NCI-H446 (cell line): ENCODE results near the gene ARHGDIA.
A peak's percentile ranks its signal among the peaks of the same experiment; 100 is the strongest.
"Not testable (repeated sequence)": the region's sequence is repeated elsewhere in the genome, so short reads cannot be mapped to it uniquely, and the experiment has no call there.

ENCODE experiments used
- DNase-seq, 2 experiments: peaks; one replicate each; lab custom pipeline; 2025; lab: John Stamatoyannopoulos, UW

Gene ARHGDIA

GRCh38 chr17:81843713-81844326 lies 27.3 kb downstream of the ARHGDIA start:
- no peak for DNase-seq

- no peak for DNase-seq
Observed at GRCh38 chr17:81842725-81843504, 28.2 kb downstream of the ARHGDIA start.

GRCh38 chr17:81842378-81842724 lies 28.8 kb downstream of the ARHGDIA start:
- no peak for DNase-seq

- DNase-seq = no peak
Observed at GRCh38 chr17:81841866-81842265, 29.3 kb downstream of the ARHGDIA start.

GRCh38 chr17:81840826-81841778 lies 30.0 kb downstream of the ARHGDIA start:
- DNase-seq = no peak

GRCh38 chr17:81840059-81840458 lies 31.1 kb downstream of the ARHGDIA start:
- not testable (repeated sequence) for DNase-seq

- no peak for DNase-seq
Observed at GRCh38 chr17:81839301-81839700, 31.8 kb downstream of the ARHGDIA start.

- no peak for DNase-seq
Observed at GRCh38 chr17:81838753-81839255, 32.3 kb downstream of the ARHGDIA start.

GRCh38 chr17:81837641-81838040 lies 33.5 kb downstream of the ARHGDIA start:
- no peak for DNase-seq

- DNase-seq = no peak
Observed at GRCh38 chr17:81834831-81835267, 36.3 kb downstream of the ARHGDIA start, which contains the start of gene PPP1R27. Gene PPP1R27 (minus strand): TSS chr17:81835050. CDS start chr17:81834953, 97 bp downstream.

GRCh38 chr17:81833921-81834830 lies 37.0 kb downstream of the ARHGDIA start:
- DNase-seq = no peak

- DNase-seq = peak; percentile 93 to 97
Observed at GRCh38 chr17:81833160-81833920, 37.8 kb downstream of the ARHGDIA start, which contains the start of gene MCRIP1. Gene MCRIP1 (minus strand): TSS chr17:81833291. CDS start chr17:81824506, 8,785 bp downstream.

GRCh38 chr17:81832608-81833159 lies 38.5 kb downstream of the ARHGDIA start:
- DNase-seq = no peak

GRCh38 chr17:81831957-81832607 lies 39.1 kb downstream of the ARHGDIA start:
- DNase-seq = no peak

GRCh38 chr17:81831563-81831956 lies 39.6 kb downstream of the ARHGDIA start:
- DNase-seq = no peak

- no peak for DNase-seq
Observed at GRCh38 chr17:81829858-81830257, 41.3 kb downstream of the ARHGDIA start.

- DNase-seq = no peak
Observed at GRCh38 chr17:81828656-81829055, 42.5 kb downstream of the ARHGDIA start.

GRCh38 chr17:81825841-81826466 lies 45.2 kb downstream of the ARHGDIA start:
- DNase-seq = no peak

GRCh38 chr17:81824595-81824994 lies 46.5 kb downstream of the ARHGDIA start:
- no peak for DNase-seq
